H9 (cell line): ENCODE data around the gene IL20. TPM values are rescaled to one million over a fixed set of nuclear protein-coding genes. Genes with fewer than 3 reads are reported as not detected.

ENCODE experiments used
- DNase-seq: peaks from one replicate; pipeline ENCODE4 v3.0.0-alpha.2; 2017
- H2AFZ ChIP-seq: one replicate; pipeline ENCODE4 v1.6.1; 2013; ENCODE audit warnings: mild to moderate bottlenecking, low read length, control low read depth, moderate library complexity
- H2AK5ac ChIP-seq: 2 replicates; pipeline ENCODE4 v1.6.1; 2013; ENCODE audit warnings: low read length, control low read depth, mixed read lengths; ENCODE audit not compliant: insufficient read length
- H2BK120ac ChIP-seq: one replicate; pipeline ENCODE4 v1.6.1; 2013; ENCODE audit warnings: low read depth, mild to moderate bottlenecking, low read length, control low read depth, inconsistent platforms; ENCODE audit not compliant: poor library complexity, severe bottlenecking
- H2BK12ac ChIP-seq: 2 replicates; pipeline ENCODE4 v1.6.1; 2013; ENCODE audit warnings: low read length, control low read depth, mixed read lengths, low read depth; ENCODE audit not compliant: insufficient read length
- H2BK15ac ChIP-seq: 2 replicates; pipeline ENCODE4 v1.6.1; 2013; ENCODE audit warnings: low read depth, low read length, control low read depth
- H2BK20ac ChIP-seq: one replicate; pipeline ENCODE4 v1.6.1; 2013; ENCODE audit warnings: low read depth, mild to moderate bottlenecking, low read length, control low read depth, inconsistent platforms; ENCODE audit not compliant: poor library complexity, severe bottlenecking
- H2BK5ac ChIP-seq: 2 replicates; pipeline ENCODE4 v1.6.1; 2013; ENCODE audit warnings: low read length, control low read depth, mixed read lengths; ENCODE audit not compliant: insufficient read length
- H3K14ac ChIP-seq: 2 replicates; pipeline ENCODE4 v1.6.1; 2013; ENCODE audit warnings: low read length, control low read depth; ENCODE audit not compliant: insufficient read depth
- H3K18ac ChIP-seq: 2 replicates; pipeline ENCODE4 v1.6.1; 2013; ENCODE audit warnings: low read depth, mild to moderate bottlenecking, mixed read lengths, low read length, control low read depth; ENCODE audit not compliant: insufficient read length
- H3K23ac ChIP-seq: 2 replicates; pipeline ENCODE4 v1.6.1; 2013; ENCODE audit warnings: low read length, control low read depth, mixed read lengths, low read depth; ENCODE audit not compliant: insufficient read length
- H3K23me2 ChIP-seq: 2 replicates; pipeline ENCODE4 v1.6.1; 2013; ENCODE audit warnings: low read depth, mild to moderate bottlenecking, mixed read lengths, low read length, control low read depth; ENCODE audit not compliant: insufficient read length, poor library complexity, severe bottlenecking
- H3K27ac ChIP-seq: 2 replicates; pipeline ENCODE4 v1.5.1; 2013; ENCODE audit warnings: low read length, control low read depth, mixed read lengths, low read depth; ENCODE audit not compliant: insufficient read length
- H3K27me3 ChIP-seq: 2 replicates; pipeline ENCODE4 v1.6.1; 2013; ENCODE audit warnings: low read length, control low read depth, inconsistent platforms; ENCODE audit not compliant: insufficient read depth
- H3K4ac ChIP-seq: 2 replicates; pipeline ENCODE4 v1.6.1; 2013; ENCODE audit warnings: low read depth, mild to moderate bottlenecking, control low read depth, inconsistent platforms, low read length, moderate library complexity
- H3K4me1 ChIP-seq: 2 replicates; pipeline ENCODE4 v1.6.1; 2013; ENCODE audit warnings: low read length, control low read depth, inconsistent platforms; ENCODE audit not compliant: insufficient read depth
- H3K4me2 ChIP-seq: 2 replicates; pipeline ENCODE4 v1.6.1; 2013; ENCODE audit warnings: low read length, control low read depth, mixed read lengths; ENCODE audit not compliant: insufficient read length, insufficient read depth
- H3K56ac ChIP-seq: 2 replicates; pipeline ENCODE4 v1.6.1; 2013; ENCODE audit warnings: low read depth, mild to moderate bottlenecking, mixed read lengths, low read length, control low read depth; ENCODE audit not compliant: insufficient read length
- H3K79me1 ChIP-seq: 2 replicates; pipeline ENCODE4 v1.6.1; 2013; ENCODE audit warnings: low read depth, mild to moderate bottlenecking, moderate library complexity, low read length, control low read depth, inconsistent platforms; ENCODE audit not compliant: insufficient read depth, poor library complexity, severe bottlenecking
- H3K79me2 ChIP-seq: 2 replicates; pipeline ENCODE4 v1.6.1; 2013; ENCODE audit warnings: low read length, control low read depth, inconsistent platforms; ENCODE audit not compliant: insufficient read depth
- H3K9ac ChIP-seq: 2 replicates; pipeline ENCODE4 v1.6.1; 2013; ENCODE audit warnings: low read length, control low read depth, mixed read lengths; ENCODE audit not compliant: insufficient read length; ENCODE audit errors: extremely low read depth
- H3K9me3 ChIP-seq: one replicate; pipeline ENCODE4 v1.6.1; 2013; ENCODE audit warnings: low read depth, low read length, inconsistent platforms; ENCODE audit not compliant: control insufficient read depth
- H3T11ph ChIP-seq: one replicate; pipeline ENCODE4 v1.6.1; 2013; ENCODE audit warnings: mild to moderate bottlenecking, low read length, control low read depth, inconsistent platforms
- H4K20me1 ChIP-seq: one replicate; pipeline ENCODE4 v1.6.1; 2013; ENCODE audit not compliant: control insufficient read depth, insufficient read length, insufficient read depth
- H4K5ac ChIP-seq: 2 replicates; pipeline ENCODE4 v1.6.1; 2013; ENCODE audit warnings: low read depth, mild to moderate bottlenecking, mixed read lengths, low read length, control low read depth; ENCODE audit not compliant: insufficient read length
- H4K8ac ChIP-seq: replicated peaks from 2 replicates; pipeline ENCODE4 v1.6.1; 2013; ENCODE audit warnings: low read length, control low read depth, mixed read lengths, low read depth; ENCODE audit not compliant: insufficient read length
- H4K91ac ChIP-seq: 2 replicates; pipeline ENCODE4 v1.6.1; 2013; ENCODE audit warnings: low read depth, mild to moderate bottlenecking, moderate library complexity, mixed read lengths, low read length, control low read depth; ENCODE audit not compliant: insufficient read length
- H3K27ac Mint-ChIP-seq, 3 experiments: 2 replicates in 2 of 3; 3 replicates in 1 of 3; pipeline ENCODE4 v1.8.0; 2020 to 2021; ENCODE audit warnings: mixed read lengths in 3 of 3, mild to moderate bottlenecking in 1 of 3, moderate library complexity in 1 of 3
- H3K27me3 Mint-ChIP-seq: 2 replicates; pipeline ENCODE4 v1.8.0; 2021; ENCODE audit warnings: low read depth, mild to moderate bottlenecking, moderate library complexity, mixed read lengths
- H3K36me3 Mint-ChIP-seq, 3 experiments: 2 replicates in 2 of 3; 3 replicates in 1 of 3; pipeline ENCODE4 v1.8.0; 2020 to 2021; ENCODE audit warnings: low read depth in 3 of 3, mixed read lengths in 3 of 3; ENCODE audit not compliant: insufficient read depth in 1 of 3
- H3K4me1 Mint-ChIP-seq, 2 experiments: 2 replicates each; pipeline ENCODE4 v1.8.0; 2020; ENCODE audit warnings: mixed read lengths in 2 of 2
- H3K4me3 Mint-ChIP-seq, 2 experiments: 2 replicates in 1 of 2; 3 replicates in 1 of 2; pipeline ENCODE4 v1.8.0; 2020 to 2021; ENCODE audit warnings: mild to moderate bottlenecking in 2 of 2, mixed read lengths in 2 of 2, moderate library complexity in 1 of 2
- H3K9me3 Mint-ChIP-seq, 2 experiments: 2 replicates in 1 of 2; 3 replicates in 1 of 2; pipeline ENCODE4 v1.8.0; 2020; ENCODE audit warnings: mild to moderate bottlenecking in 2 of 2, mixed read lengths in 2 of 2, moderate library complexity in 1 of 2
- WGBS: extraction: QIAGEN DNeasy Blood & Tissue Kit; methylation state at CpG from one replicate; pipeline ENCODE4 v1.1.7; 2013; ENCODE audit warnings: missing lambda C conversion rate, low lambda C conversion rate, mixed read lengths; ENCODE audit not compliant: insufficient read length; ENCODE audit errors: extremely low coverage; 5-methylcytosine and 5-hydroxymethylcytosine counted together
- total RNA-seq: library from RNA; stranded (reverse); gene quantifications from 2 replicates; pipeline ENCODE4 v1.2.1, GENCODE V29; 2021
- TF ChIP-seq, protein P1 (sequence below): fragments of 200-600 bp; sonication (generic); conservative IDR thresholded peaks from 3 replicates; pipeline ENCODE4 v1.8.0; 2021; ENCODE audit warnings: antibody characterized with exemption, mild to moderate bottlenecking

IL20 gene
- total RNA-seq, 1 experiment from 2014 or later: not detected

DNA sequence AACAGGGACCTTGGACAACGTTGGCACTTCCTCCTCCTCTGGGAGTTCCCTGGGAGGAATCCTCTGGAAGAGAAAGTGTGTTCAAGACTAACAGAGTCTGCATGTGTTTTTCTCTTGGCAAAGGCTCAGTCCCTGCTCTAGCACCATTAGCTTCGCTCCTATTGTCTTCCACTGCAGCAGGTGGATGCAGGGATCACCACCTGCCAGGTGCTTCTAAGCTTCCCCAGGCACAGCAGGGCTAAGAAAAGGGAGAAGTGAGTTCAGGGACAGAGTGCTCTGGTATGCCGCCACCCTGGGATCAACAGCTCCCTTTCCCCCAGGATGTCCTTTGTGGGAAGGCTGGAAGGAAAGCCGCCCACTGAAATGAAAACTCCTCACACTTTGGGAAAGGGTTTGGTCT, 43.9 kb upstream of the IL20 start:
- no peak overlapping the region for H2BK120ac ChIP-seq
- H3K79me2 ChIP-seq: no peaks in the 10 kb centered on the region
- no peak overlapping the region for H3K23ac ChIP-seq
- no peaks in the 10 kb centered on the region for H3K9me3 ChIP-seq
- no peaks in the 10 kb centered on the region for H4K20me1 ChIP-seq
- no peak overlapping the region for H4K8ac ChIP-seq
- no peaks in the 10 kb centered on the region for H3K79me1 ChIP-seq
- H2BK5ac ChIP-seq: no peak overlapping the region
- no peak overlapping the region for H3K18ac ChIP-seq
- no peak overlapping the region for H2BK15ac ChIP-seq
- no peak overlapping the region for H2AFZ ChIP-seq
- H3K27me3 Mint-ChIP-seq: no peaks in the 10 kb centered on the region; the same call in none of the 2 replicates
- H3K9ac ChIP-seq: no peak overlapping the region
- H3K27ac ChIP-seq: no peak overlapping the region
- H2BK12ac ChIP-seq: no peak overlapping the region
- no peak overlapping the region for H3T11ph ChIP-seq
- no peak for DNase-seq
- no peak overlapping the region for H3K4me2 ChIP-seq
- no peaks in the 10 kb centered on the region for H3K4me1 ChIP-seq
- H3K56ac ChIP-seq: no peak overlapping the region
- no peaks in the 10 kb centered on the region for H3K27me3 ChIP-seq
- no peaks in the 10 kb centered on the region for H3K23me2 ChIP-seq
- H4K91ac ChIP-seq: no peak overlapping the region
- H3K36me3 Mint-ChIP-seq: no peaks in the 10 kb centered on the region
- no peak overlapping the region for H3K4me3 Mint-ChIP-seq
- no peaks in the 10 kb centered on the region for H3K9me3 Mint-ChIP-seq
- WGBS: no CpG with 5 or more reads among the region's 4 CpGs
- no peak overlapping the region for H2BK20ac ChIP-seq
- H3K14ac ChIP-seq: no peak overlapping the region
- no peak overlapping the region for H4K5ac ChIP-seq
- no peak overlapping the region for H2AK5ac ChIP-seq
- peaks cover 13 to 14% of the 10 kb centered on the region in 2 experiments for H3K4me1 Mint-ChIP-seq
- no peak overlapping the region for H3K4ac ChIP-seq
- TF ChIP-seq, protein P1, sequence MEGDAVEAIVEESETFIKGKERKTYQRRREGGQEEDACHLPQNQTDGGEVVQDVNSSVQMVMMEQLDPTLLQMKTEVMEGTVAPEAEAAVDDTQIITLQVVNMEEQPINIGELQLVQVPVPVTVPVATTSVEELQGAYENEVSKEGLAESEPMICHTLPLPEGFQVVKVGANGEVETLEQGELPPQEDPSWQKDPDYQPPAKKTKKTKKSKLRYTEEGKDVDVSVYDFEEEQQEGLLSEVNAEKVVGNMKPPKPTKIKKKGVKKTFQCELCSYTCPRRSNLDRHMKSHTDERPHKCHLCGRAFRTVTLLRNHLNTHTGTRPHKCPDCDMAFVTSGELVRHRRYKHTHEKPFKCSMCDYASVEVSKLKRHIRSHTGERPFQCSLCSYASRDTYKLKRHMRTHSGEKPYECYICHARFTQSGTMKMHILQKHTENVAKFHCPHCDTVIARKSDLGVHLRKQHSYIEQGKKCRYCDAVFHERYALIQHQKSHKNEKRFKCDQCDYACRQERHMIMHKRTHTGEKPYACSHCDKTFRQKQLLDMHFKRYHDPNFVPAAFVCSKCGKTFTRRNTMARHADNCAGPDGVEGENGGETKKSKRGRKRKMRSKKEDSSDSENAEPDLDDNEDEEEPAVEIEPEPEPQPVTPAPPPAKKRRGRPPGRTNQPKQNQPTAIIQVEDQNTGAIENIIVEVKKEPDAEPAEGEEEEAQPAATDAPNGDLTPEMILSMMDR: no peak
- H3K27ac Mint-ChIP-seq: no peak overlapping the region; a peak in 1 of 7 replicates
